Left renal cortex interstitium (tissue), 4 donors: ENCODE measurements around the gene KLC1. TPM values are rescaled to one million over a fixed set of nuclear protein-coding genes. Genes with fewer than 3 reads are reported as not detected.
"Not testable (repeated sequence)": the region's sequence is repeated elsewhere in the genome, so short reads cannot be mapped to it uniquely, and the experiment has no call there.

Experiments used
- DNase-seq, 4 donors: peaks; one replicate each; pipeline ENCODE4 v3.0.0-alpha.2; 2013; ENCODE audit warnings: low read depth in 4 of 4, low spot score in 2 of 4, missing footprints in 1 of 4
- polyA plus RNA-seq, 4 donors: library from polyadenylated mRNA; unstranded; fragments of 120-200 nt; gene quantifications; one replicate each; pipeline ENCODE4 v1.2.1, GENCODE V29; 2013; ENCODE audit not compliant: insufficient read length in 4 of 4

Gene KLC1
- polyA plus RNA-seq, 4 donors = 90.1 to 162 (median 126) TPM

- no peak for DNase-seq
Measured at GRCh38 chr14:103624860-103625259, 4.2 kb upstream of the KLC1 start.

DNA sequence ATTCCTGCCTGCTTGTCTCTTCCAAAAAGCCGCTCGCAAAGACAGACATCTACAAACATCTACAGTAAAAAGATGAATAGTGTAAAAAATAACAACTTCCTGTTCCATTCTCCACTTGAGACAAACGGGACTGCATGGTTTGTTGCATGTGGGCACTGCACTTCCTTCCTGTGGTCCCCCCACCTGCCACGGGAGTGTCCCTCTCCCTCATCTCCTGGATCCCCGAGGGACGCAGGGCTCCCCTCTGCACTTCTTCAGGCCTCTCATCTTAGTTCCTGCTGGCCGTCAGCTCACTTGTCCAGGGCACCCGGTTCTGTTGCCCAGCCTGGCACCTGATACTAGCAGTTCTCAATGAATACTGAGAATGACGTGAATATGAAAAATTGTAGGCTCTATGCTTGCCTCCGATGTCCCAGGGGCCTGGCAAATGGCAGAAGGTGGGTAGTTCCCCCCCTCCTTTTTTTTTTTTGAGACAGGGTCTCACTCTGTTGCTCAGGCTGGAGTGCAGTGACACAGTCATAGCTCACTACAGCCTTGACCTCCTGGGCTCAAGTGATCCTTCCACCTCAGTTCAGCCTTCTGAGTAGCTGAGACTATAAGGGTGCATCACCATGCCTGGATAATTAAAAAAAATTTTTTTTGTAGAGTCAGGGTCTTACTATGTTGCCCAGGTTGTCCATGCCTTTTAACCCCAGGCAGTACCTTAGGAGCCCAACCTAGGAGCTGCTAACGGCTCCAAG is 3.5 kb upstream of the KLC1 start:
- no peak for DNase-seq

DNA sequence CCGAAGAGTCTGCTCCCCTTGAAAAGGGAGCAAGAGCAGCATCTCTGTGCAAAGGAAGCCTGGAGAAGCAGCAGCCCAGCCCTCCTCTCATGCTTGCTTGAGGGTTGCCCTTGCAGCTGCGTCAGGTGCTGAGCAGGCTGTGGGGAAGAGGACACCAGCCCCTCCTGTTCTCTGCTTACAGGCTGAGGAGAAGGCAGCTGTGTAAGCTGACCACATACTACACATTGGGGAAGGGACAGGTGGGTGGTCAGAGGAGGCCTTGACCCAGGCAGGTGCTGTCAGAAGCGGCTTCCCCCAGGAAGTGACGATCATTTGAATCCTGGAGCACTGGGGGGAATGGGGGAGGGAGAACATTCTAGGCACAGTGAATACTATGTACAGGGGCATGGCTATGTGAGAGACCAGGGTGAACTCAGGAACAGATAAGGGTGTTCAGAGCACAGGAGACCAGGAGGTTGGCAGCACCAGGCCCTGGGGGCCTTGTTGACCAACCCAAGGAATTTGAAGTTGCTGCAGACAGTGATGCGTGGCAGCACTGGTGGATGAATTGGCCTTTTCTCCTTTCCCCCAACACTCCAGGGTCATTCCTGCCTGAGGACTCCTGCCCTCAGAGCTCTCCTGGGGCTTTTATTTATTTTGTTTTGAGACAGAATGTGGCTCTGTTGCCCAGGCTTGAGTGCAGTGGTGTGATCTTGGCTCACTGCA is 2.7 kb upstream of the KLC1 start:
- no peak for DNase-seq

GRCh38 chr14:103627073-103628025 is 1.7 kb upstream of the KLC1 start:
- DNase-seq = no peak

- DNase-seq = no peak
Measured at GRCh38 chr14:103628221-103628683, 759 bp upstream of the KLC1 start.

DNA sequence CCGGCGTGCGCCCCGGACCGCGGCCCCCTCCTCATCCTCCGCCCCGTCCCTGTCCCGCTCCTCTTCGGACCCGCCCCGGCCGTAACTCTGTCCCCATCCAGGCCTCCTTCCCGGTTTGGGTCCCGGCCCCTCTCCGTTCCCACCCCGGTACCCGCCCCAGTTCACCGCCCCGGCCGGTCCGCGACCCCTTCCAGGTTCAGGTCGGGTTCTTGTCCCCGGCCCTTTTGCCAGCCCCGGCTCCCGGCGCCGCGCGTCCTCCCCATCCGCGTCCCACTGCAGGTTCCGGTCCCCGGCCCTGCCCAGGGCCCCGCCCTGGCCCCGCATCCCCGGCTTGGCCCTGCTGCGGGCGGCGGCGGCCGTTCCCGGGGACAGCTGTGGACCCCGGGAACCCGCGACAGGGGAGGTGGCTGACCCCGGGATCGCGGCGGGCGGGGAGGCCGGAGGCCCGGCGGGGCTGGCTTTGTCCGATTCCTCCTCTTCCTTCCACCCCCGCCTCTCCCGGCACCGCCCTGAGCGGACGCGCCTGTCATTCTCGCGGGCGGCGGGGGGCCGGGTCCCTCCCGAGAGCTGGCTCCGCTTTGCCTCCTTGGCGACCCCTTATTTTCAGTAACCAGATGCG is 601 bp downstream of the KLC1 start:
- DNase-seq = no peak

DNA sequence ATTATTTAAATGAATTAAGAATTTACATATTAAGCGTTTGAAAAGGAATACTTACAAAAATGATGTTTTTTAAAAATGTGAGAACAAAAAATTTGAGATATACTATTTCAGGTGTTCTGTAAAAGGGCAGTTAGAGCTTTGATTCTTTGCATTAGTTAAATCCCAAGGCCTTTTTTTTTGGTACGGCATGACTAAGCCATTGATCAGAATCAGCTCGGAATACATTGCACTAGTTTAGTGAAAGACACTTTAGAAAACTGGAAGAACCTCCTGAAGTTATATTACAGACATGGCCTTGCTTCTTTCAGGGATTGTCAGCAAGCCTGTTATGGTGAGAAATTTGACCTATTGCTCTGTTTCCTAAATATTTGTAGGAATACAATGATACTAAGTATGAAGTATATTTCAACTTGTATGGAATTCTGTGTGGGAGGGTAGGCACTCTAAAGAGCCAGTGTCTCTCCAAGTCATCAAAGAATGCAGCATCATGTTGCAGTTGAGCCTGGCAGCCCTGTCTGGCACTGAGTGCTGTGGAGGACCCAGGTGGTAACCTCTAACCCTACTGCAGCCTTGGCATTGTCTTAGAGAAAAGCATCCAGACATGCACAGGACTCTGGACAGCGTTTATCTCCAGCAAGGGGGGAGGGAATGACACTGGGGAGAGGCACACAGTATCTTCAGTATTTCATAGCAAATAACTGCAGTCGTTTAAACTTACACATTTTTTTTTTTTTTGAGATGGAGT is 1.5 kb downstream of the KLC1 start:
- DNase-seq = no peak

GRCh38 chr14:103633391-103633790 is 4.4 kb downstream of the KLC1 start:
- no peak for DNase-seq

DNA sequence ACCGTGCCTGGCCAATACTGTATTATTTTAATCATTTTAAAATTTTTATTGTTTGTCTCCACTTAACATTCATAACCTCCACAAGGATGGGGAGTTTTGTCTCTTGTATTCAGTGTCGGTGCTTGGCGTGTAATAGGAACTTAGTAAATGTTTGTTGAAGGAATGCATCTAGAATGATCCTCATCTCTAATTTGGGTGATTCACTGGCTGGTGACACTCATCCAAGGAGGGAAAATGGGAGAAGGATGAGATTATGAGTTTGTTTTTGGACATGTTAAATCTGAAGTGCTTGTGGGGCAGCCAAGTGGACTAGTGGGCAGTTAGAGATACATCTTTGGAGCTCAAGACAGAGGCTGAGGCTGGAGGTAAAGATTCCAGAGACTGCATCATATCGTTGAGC is 5.1 kb downstream of the KLC1 start:
- no peak for DNase-seq

DNA sequence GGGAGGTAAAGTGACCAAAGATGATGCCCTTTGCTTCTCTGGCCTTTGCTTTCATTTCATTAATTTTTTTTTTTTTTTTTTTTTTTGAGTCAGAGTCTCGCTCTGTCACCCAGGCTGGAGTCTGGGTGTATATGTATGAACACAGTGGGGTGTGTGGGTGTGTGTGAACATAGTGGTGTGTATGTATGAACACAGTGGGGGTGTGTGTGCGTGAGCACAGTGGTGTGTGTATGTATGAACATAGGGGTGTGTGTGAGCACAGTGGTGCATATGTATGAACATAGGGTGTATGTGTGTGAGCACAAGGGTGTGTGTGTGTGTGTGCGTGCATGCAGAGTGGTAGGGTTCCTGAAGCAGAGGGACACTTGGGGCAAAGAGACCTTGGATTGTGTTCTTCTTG is 9.6 kb downstream of the KLC1 start:
- no peak for DNase-seq

- no peak for DNase-seq
Measured at GRCh38 chr14:103641161-103641560, 12.2 kb downstream of the KLC1 start.

DNA sequence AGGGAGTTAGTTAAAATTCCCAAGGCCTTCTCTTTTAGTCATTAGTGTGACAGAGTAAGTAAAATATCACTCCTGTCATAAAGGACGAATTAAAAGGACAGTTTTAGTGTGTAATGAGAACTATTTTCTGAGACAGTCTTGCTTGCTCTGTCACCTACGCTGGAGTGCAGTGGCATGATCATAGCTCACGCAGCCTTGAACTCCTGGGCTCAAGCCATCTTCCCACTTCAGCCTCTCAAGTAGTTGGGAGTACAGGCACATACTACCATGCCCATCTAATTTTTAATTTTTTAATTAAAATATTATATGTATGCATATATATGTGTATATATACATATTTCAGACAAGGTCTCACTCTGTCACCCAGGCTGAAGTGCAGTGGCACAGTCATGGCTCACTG is 17.2 kb downstream of the KLC1 start:
- DNase-seq = no peak

GRCh38 chr14:103649001-103649400 is 20.0 kb downstream of the KLC1 start:
- DNase-seq = no peak

DNA sequence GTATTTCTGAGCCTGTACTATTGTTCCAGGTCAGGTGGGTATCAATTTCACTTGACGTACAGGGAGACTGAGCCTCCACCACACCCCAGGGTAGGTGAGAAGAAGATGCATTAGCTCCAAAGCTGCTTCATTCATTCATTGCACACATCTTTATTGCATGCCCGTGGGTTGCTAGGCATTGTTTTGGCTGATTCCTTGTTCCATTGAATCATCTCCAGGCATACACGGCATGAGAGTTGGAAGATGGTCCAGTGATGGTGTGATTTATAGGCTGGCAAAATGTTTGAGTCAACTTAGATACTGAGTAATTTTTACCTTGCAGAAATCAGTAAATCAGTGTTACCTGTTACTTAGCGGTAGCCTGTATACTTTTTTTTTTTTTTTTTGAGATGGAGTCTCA is 21.2 kb downstream of the KLC1 start:
- DNase-seq = no peak

- DNase-seq = no peak
Measured at GRCh38 chr14:103651585-103651984, 22.6 kb downstream of the KLC1 start.

GRCh38 chr14:103652806-103653205 is 23.8 kb downstream of the KLC1 start:
- DNase-seq = no peak

DNA sequence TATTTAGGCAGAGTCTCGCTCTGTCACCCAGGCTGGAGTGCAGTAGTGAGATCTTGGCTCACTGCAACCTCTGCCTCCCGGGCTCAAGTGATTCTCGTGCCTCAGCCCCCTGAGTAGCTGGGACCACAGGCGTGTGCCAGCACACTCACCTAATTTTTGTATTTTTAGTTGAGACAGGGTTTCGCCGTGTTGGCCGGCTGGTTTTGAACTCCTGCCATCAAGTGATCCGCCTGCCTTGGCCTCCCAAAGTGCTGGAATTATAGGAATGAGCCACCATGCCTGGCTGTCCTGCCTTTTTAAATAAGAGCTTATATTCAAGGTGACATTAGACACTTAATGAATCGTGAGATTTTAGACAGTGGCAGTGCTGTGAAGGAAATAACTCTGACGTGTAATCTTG is 24.3 kb downstream of the KLC1 start:
- DNase-seq = not testable (repeated sequence)

GRCh38 chr14:103653805-103654204 is 24.8 kb downstream of the KLC1 start:
- DNase-seq = no peak

GRCh38 chr14:103654619-103655018 is 25.6 kb downstream of the KLC1 start:
- no peak for DNase-seq
